Astrocyte (in vitro differentiated cells and primary cell): ENCODE measurements around the gene LRRC10B. TPM values are rescaled to one million over a fixed set of nuclear protein-coding genes. Genes with fewer than 3 reads are reported as not detected.

ENCODE experiments used
- DNase-seq: peaks from one replicate; pipeline ENCODE4 v3.0.0-alpha.2; 2010; ENCODE audit warnings: low read depth
- FAIRE-seq: peaks from 2 replicates; lab custom pipeline; 2011; peaks lifted over from hg19 to GRCh38; lab: Jason Lieb, UNC
- H2AFZ ChIP-seq: 2 replicates; pipeline ENCODE4 v1.6.0; 2012; ENCODE audit warnings: low read depth, low read length, inconsistent platforms
- H3K27ac ChIP-seq: 2 replicates; pipeline ENCODE4 v1.5.1; 2011; ENCODE audit warnings: low read depth, low read length, inconsistent platforms
- H3K27me3 ChIP-seq: 2 replicates; pipeline ENCODE4 v1.6.0; 2011; ENCODE audit warnings: low read length, inconsistent platforms; ENCODE audit not compliant: insufficient read depth
- H3K36me3 ChIP-seq: 2 replicates; pipeline ENCODE4 v1.5.1; 2011; ENCODE audit warnings: low read length, inconsistent platforms; ENCODE audit not compliant: insufficient read depth
- H3K4me1 ChIP-seq: 2 replicates; pipeline ENCODE4 v1.5.1; 2011; ENCODE audit warnings: low read length, inconsistent platforms; ENCODE audit not compliant: insufficient read depth
- H3K4me2 ChIP-seq: 2 replicates; pipeline ENCODE4 v1.6.0; 2012; ENCODE audit warnings: low read length, inconsistent platforms
- H3K4me3 ChIP-seq: 2 replicates; pipeline ENCODE4 v1.5.1; 2011; ENCODE audit warnings: low read depth, mild to moderate bottlenecking, low read length, inconsistent platforms; ENCODE audit not compliant: insufficient read depth
- H3K79me2 ChIP-seq: 2 replicates; pipeline ENCODE4 v1.6.0; 2012; ENCODE audit warnings: mild to moderate bottlenecking, low read length, inconsistent platforms; ENCODE audit not compliant: insufficient read depth
- H3K9ac ChIP-seq: 2 replicates; pipeline ENCODE4 v1.6.0; 2012; ENCODE audit warnings: mild to moderate bottlenecking, low read length, inconsistent platforms
- H3K9me3 ChIP-seq: 2 replicates; pipeline ENCODE4 v1.5.1; 2012; ENCODE audit warnings: low read depth, mild to moderate bottlenecking, low read length, inconsistent platforms; ENCODE audit not compliant: insufficient read depth
- H4K20me1 ChIP-seq: 2 replicates; pipeline ENCODE4 v1.6.0; 2012; ENCODE audit warnings: low read length, inconsistent platforms; ENCODE audit not compliant: insufficient read depth
- H3K27ac Mint-ChIP-seq: one replicate; pipeline ENCODE4 v1.8.0; 2021; ENCODE audit warnings: mild to moderate bottlenecking, mixed read lengths; ENCODE audit not compliant: unreplicated experiment
- H3K27me3 Mint-ChIP-seq: one replicate; pipeline ENCODE4 v1.8.0; 2021; ENCODE audit warnings: low read depth, mixed read lengths; ENCODE audit not compliant: unreplicated experiment
- H3K36me3 Mint-ChIP-seq: one replicate; pipeline ENCODE4 v1.8.0; 2021; ENCODE audit warnings: low read depth, mixed read lengths; ENCODE audit not compliant: unreplicated experiment
- H3K4me1 Mint-ChIP-seq: one replicate; pipeline ENCODE4 v1.8.0; 2021; ENCODE audit warnings: low read depth, mixed read lengths; ENCODE audit not compliant: unreplicated experiment
- H3K4me3 Mint-ChIP-seq: one replicate; pipeline ENCODE4 v1.8.0; 2021; ENCODE audit warnings: mild to moderate bottlenecking, moderate library complexity, mixed read lengths; ENCODE audit not compliant: unreplicated experiment
- H3K9me3 Mint-ChIP-seq: one replicate; pipeline ENCODE4 v1.8.0; 2021; ENCODE audit warnings: mild to moderate bottlenecking, mixed read lengths; ENCODE audit not compliant: unreplicated experiment
- EZH2 ChIP-seq: IDR thresholded peaks from 2 replicates; pipeline ENCODE4 v1.6.1; 2012; ENCODE audit warnings: mild to moderate bottlenecking, low read length, inconsistent platforms; ENCODE audit not compliant: insufficient read depth
- total RNA-seq: library from RNA; stranded (reverse); gene quantifications from 2 replicates; pipeline ENCODE4 v1.2.1, GENCODE V29; 2021
- TF ChIP-seq, protein P1 (sequence below): IDR thresholded peaks from 2 replicates; pipeline ENCODE4 v1.5.1; 2011; ENCODE audit warnings: low read depth, mild to moderate bottlenecking, inconsistent platforms, low read length, moderate library complexity; ENCODE audit not compliant: insufficient read depth

LRRC10B gene
- total RNA-seq, 1 donor from 2014 or later = 0.09 TPM

DNA sequence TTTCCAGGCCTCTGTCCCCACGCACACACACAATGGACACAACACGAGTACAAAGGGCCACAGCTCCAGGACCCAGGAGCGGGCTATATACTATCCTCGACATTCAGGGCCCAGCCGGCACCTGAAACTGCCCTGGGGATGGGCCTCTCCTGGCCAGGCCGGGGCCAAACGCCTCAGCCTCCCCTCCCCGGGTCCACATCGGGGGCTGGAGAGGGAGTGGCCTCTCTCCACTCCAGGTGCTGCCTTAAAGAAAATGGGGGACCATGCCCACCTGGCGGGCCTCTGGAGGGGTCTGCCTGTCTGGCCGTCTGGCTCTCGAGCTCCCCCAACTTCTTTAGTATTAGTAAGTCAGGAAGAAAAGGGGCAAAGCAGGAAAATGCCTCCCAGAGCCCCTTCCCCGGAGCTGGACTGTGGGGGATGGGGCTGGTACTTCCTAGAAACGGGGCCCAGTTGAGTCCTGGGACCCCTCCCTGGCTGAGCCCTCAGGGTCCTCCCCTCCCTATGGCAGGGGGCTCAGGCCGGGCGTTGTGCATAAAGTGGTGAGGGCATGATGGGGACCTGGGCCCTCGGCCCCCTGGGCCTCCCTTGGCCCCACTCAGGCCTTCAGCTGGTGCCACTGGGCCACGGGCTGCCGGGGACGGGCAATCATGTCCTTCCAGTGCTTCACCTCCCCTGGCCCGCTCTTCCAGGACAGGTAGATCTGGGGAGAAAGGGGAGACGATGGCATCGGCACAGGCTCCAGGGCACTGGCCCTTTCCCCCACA, 9.7 kb downstream of the LRRC10B start:
- H3K36me3 Mint-ChIP-seq = peaks cover 4% of the 10 kb centered on the region
- Histone ChIP-seq H3K36me3 (no peaks in the 10 kb centered on the region), H3K9ac (no peak overlapping the region)

DNA sequence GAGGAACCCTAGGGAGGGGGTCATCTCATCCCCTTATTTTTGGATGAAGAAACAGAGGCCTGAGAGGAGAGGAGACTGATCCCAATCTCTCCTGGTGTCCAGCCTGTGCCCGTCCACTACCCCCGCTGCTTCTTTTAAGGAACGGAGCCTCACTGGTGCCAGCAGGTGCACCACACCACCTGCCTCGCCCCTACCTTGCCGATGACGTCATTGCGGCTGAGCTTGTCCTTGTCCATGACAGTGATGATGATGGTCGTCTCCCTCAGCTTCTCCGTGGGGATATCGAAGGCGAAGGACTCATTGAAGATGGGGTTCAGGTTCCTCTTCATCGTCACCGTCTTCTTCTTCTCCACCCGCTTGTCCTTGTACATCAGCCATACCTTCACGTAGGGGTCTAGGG, 14.3 kb downstream of the LRRC10B start:
- H3K4me2 ChIP-seq = no peak overlapping the region
- no peaks in the 10 kb centered on the region for H4K20me1 ChIP-seq
- H3K9me3 ChIP-seq = no peaks in the 10 kb centered on the region
- no peaks in the 10 kb centered on the region for H3K36me3 ChIP-seq
- Mint-ChIP-seq H3K9me3 (no peaks in the 10 kb centered on the region), H3K4me1 (no peaks in the 10 kb centered on the region), H3K4me3 (no peak overlapping the region), H3K36me3 (peaks cover 9% of the 10 kb centered on the region), H3K27me3 (peaks cover 54% of the 10 kb centered on the region), H3K27ac (no peak overlapping the region)
- TF ChIP-seq, protein P1, sequence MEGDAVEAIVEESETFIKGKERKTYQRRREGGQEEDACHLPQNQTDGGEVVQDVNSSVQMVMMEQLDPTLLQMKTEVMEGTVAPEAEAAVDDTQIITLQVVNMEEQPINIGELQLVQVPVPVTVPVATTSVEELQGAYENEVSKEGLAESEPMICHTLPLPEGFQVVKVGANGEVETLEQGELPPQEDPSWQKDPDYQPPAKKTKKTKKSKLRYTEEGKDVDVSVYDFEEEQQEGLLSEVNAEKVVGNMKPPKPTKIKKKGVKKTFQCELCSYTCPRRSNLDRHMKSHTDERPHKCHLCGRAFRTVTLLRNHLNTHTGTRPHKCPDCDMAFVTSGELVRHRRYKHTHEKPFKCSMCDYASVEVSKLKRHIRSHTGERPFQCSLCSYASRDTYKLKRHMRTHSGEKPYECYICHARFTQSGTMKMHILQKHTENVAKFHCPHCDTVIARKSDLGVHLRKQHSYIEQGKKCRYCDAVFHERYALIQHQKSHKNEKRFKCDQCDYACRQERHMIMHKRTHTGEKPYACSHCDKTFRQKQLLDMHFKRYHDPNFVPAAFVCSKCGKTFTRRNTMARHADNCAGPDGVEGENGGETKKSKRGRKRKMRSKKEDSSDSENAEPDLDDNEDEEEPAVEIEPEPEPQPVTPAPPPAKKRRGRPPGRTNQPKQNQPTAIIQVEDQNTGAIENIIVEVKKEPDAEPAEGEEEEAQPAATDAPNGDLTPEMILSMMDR = no peak
- no peak for TF ChIP-seq EZH2
- DNase-seq = no peak
- no peaks in the 10 kb centered on the region for H3K79me2 ChIP-seq
- H3K27me3 ChIP-seq = peaks cover 20% of the 10 kb centered on the region
- no peak overlapping the region for H3K9ac ChIP-seq
- no peak overlapping the region for H2AFZ ChIP-seq
- FAIRE-seq = no peak
- H3K27ac ChIP-seq = no peak overlapping the region
- H3K4me1 ChIP-seq = no peaks in the 10 kb centered on the region
- H3K4me3 ChIP-seq = no peak overlapping the region

More for the DNA sequence above, 9.7 kb downstream of the LRRC10B start:
- no peak overlapping the region for H2AFZ ChIP-seq
- H3K27ac ChIP-seq = no peak overlapping the region
- Mint-ChIP-seq H3K27ac (no peak overlapping the region), H3K4me1 (no peaks in the 10 kb centered on the region), H3K27me3 (peaks cover 35% of the 10 kb centered on the region), H3K4me3 (no peak overlapping the region), H3K9me3 (no peaks in the 10 kb centered on the region)
- no peaks in the 10 kb centered on the region for H3K79me2 ChIP-seq
- no peaks in the 10 kb centered on the region for H3K9me3 ChIP-seq
- no peak for DNase-seq
- FAIRE-seq = no peak
- peaks cover 6% of the 10 kb centered on the region for H3K27me3 ChIP-seq
- TF ChIP-seq, protein P1 = no peak
- no peak for TF ChIP-seq EZH2
- H3K4me2 ChIP-seq = no peak overlapping the region
- H3K4me3 ChIP-seq = no peak overlapping the region
- H3K4me1 ChIP-seq = peaks cover 5% of the 10 kb centered on the region
- H4K20me1 ChIP-seq = no peaks in the 10 kb centered on the region

DNA sequence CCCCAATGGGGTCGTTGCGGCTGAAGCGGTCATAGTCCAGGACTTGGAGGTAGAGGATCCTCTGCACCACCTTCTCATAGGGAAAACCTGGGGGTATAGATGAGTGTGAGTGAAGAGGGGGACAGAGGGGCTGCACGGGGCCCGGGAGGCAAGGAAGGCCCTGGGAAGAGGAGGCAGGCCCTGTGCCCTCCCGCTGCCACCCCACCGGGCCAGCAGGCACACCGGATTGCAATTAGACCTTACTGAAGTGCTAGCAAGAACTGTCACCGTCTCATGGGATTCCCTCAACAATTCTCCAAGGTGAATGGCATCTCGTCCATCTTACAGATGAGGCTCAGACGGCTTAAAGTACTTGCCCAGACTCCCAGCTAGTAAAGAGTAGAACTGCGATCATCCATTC, 15.9 kb downstream of the LRRC10B start:
- Histone ChIP-seq H3K4me2 (no peak overlapping the region), H4K20me1 (no peaks in the 10 kb centered on the region), H2AFZ (no peak overlapping the region), H3K4me3 (no peak overlapping the region), H3K9ac (no peak overlapping the region), H3K27ac (no peak overlapping the region), H3K36me3 (no peaks in the 10 kb centered on the region), H3K9me3 (no peaks in the 10 kb centered on the region), H3K79me2 (no peaks in the 10 kb centered on the region), H3K4me1 (no peaks in the 10 kb centered on the region), H3K27me3 (peaks cover 30% of the 10 kb centered on the region)
- H3K4me3 Mint-ChIP-seq = no peak overlapping the region
- no peaks in the 10 kb centered on the region for H3K4me1 Mint-ChIP-seq
- DNase-seq (no peak), FAIRE-seq (no peak)
- no peaks in the 10 kb centered on the region for H3K9me3 Mint-ChIP-seq
- TF ChIP-seq, protein P1 = no peak
- no peak for TF ChIP-seq EZH2
- peaks cover 60% of the 10 kb centered on the region for H3K27me3 Mint-ChIP-seq
- H3K36me3 Mint-ChIP-seq = peaks cover 6% of the 10 kb centered on the region
- peak overlapping the region; percentile 44 for H3K27ac Mint-ChIP-seq
